ENCODE results near the gene ENGASE.

GRCh38 chr17:79084291-79085153, 9.9 kb downstream of the ENGASE start:
- TF ChIP-seq CTCF (IDR thresholded peaks at IDR 0.05; ENCODE audit: control extremely low read depth in 1 of 3, insufficient read depth in 1 of 3, low read depth in 1 of 3, low read length in 3 of 3) (no peak), SIRT6 (IDR thresholded peaks at IDR 0.05; ENCODE audit: low read length) (no peak), RXRA (IDR thresholded peaks at IDR 0.05; ENCODE audit: insufficient read depth, low read depth, low read length) (no peak), RNF2 (IDR thresholded peaks at IDR 0.05; ENCODE audit: borderline replicate concordance, low read depth, low read length, missing control alignments, poor library complexity, severe bottlenecking) (no peak), POLR2A (IDR thresholded peaks at IDR 0.05; ENCODE audit: control extremely low read depth in 1 of 2, low read depth in 2 of 2, low read length in 2 of 2) (no peak), MAFK (IDR thresholded peaks at IDR 0.05; ENCODE audit: low read depth, low read length) (no peak), USF2 (IDR thresholded peaks at IDR 0.05; ENCODE audit: low read length) (no peak), JUN (IDR thresholded peaks at IDR 0.05; ENCODE audit: low read depth, low read length) (no peak), CHD2 (IDR thresholded peaks at IDR 0.05; ENCODE audit: low read length) (no peak)
